ENCODE results near the gene RPTN.
A peak's percentile ranks its signal among the peaks of the same experiment; 100 is the strongest.

Gene RPTN

DNA sequence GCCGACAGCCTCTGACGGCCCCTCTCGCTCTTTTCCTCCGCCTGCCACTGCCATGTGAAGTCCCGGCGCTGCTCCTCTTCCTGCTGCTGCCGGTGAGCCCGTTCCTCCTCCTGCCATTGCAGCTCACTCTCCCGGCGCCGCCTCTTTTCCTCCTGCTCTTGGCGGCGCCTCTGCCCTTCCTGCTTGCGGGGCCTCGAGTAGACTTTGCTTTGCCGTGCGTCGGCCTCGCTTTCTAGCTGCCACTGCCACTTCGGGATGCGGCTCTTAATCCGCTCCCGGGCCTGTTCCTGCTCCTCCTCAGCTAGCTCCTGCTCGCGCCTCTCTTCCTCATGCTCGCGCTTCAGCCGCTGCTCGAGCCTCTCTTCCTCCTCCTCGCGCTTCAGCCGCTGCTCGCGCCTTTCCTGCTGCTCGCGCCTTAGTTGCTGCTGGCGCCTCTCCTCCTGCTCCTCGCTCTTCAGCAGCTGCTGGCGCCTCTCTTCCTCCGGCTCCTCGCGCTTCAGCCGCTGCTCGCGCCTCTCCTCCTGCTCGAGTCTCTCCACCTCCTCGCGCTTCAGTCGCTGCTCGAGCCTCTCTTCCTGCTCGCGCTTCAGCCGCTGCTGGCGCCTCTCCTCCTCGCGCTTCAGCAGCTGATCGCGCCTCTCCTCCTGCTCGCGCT, 48.0 kb downstream of the RPTN start:
- DNase-seq (ENCODE audit: low read depth), result peak; percentile 56

DNA sequence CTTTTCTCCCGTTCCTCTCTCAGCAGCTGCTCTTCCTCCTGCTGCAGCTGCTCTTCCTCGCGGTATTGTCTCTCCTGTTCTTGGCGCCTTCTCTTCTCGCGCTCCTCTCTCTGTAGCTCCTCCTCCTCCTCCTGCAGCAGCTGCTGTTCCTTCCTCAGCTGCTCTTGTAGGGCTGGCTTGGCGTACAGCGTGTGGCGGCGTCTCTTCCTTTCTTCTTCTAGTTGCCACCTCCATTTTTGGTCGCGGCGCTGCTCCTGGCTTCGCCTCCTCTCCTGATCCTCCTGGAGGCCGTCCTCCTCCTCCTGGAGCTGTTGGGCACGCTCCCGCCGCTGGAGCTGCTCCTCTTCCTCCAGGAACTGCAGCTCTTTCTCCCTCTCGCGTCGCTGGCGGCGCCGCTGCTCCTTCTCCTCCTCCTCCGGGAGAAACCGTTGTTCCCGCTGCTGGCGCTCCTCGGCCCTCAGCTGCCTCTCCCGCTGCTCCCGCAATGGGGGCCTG, 48.6 kb downstream of the RPTN start:
- DNase-seq (ENCODE audit: low read depth), result peak; percentile 67

DNA sequence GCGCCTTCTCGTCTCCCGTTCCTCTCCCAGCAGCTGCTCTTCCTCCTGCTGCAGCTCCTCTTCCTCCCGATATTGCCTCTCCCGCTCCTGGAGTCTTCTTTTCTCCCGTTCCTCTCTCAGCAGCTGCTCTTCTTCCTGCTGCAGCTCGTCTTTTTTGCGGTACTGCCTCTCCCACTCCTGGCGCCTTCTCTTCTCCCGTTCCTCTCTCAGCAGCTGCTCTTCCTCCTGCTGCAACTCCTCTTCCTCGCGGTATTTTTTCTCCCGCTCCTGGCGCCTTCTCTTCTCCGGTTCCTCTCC, 49.1 kb downstream of the RPTN start:
- DNase-seq (ENCODE audit: low read depth), result peak; percentile 14

DNA sequence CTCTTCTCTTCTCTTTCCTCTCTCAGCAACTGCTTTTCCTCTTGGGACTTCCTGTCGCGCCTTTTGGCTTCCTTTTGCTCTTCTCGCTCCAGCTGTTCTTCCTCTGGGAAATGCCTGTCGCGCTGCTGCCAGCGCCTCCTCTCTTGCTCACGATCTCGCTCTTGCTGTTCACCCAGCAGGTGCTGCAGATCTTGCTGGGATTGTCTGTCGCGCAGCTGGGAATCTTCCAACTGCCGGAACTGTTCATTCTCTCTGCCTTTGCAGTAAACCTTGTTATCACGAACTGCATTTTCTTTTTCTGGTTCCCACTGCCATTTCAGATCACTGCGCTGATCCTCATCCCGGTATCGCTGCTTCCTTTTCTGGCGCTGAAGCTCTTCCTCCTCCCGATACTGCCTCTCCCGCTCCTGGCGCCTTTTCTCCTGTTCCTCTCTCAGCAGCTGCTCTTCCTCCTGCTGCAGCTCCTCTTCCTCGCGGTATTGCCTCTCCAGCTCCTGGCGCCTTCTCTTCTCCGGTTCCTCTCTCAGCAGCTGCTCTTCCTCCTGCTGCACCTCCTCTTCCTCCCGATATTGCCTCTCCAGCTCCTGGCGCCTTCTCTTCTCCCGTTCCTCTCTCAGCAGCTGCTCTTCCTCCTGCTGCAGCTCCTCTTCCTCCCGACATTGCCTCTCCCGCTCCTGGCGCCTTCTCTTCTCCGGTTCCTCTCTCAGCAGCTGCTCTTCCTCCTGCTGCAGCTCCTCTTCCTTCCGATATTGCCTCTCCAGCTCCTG, 49.6 kb downstream of the RPTN start:
- DNase-seq (ENCODE audit: low read depth), result peak; percentile 4

DNA sequence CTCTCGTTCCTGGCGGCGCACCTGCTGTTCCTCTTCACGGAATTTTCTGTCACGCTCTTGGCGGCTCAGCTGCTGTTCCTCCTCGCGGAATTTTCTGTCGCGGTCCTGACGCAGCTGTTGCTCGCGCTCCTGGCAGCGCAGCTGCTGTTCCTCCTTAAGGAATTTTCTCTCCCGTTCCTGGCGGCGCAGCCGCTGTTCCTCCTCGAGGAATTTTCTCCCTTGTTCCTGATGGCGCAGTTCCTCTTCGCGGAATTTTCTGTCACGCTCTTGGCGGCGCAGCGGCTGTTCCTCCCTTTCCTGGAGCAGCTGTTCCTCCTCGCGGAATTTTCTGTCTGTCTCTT, 50.2 kb downstream of the RPTN start:
- DNase-seq (ENCODE audit: low read depth), result peak; percentile 2

DNA sequence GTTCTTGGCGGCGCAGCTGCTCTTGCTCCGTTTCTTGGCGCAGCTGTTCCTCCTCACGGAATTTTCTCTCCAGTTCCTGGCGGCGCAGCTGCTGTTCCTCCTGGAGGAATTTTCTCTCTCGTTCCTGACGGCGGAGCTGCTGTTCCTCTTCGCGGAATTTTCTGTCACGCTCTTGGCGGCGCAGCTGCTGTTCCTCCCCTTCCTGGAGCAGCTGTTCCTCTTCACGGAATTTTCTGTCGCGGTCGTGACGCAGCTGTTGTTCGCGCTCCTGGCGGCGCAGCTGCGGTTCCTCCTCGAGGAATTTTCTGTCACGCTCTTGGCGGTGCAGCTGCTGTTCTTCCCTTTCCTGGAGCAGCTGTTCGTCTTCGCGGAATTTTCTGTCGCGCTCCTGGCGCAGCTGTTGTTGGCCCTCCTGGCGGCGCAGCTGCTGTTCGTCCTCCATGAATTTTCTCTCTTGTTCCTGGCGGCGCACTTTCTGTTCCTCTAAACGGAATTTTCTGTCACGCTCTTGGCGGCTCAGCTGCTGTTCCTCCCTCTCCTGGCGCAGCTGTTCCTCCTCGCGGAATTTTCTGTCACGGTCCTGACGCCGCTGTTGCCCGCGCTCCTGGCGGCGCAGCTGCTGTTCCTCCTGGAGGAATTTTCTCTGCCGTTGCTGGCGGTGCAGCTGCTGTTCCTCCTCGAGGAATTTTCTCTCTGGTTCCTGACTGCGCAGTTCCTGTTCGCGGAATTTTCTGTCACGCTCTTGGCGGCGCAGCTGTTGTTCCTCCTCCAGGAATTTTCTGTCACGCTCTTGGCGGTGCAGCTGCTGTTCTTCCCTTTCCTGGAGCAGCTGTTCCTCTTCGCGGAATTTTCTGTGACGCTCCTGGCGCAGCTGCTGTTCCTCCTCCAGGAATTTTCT, 50.8 kb downstream of the RPTN start:
- peak; percentile 13 for DNase-seq (ENCODE audit: low read depth)

DNA sequence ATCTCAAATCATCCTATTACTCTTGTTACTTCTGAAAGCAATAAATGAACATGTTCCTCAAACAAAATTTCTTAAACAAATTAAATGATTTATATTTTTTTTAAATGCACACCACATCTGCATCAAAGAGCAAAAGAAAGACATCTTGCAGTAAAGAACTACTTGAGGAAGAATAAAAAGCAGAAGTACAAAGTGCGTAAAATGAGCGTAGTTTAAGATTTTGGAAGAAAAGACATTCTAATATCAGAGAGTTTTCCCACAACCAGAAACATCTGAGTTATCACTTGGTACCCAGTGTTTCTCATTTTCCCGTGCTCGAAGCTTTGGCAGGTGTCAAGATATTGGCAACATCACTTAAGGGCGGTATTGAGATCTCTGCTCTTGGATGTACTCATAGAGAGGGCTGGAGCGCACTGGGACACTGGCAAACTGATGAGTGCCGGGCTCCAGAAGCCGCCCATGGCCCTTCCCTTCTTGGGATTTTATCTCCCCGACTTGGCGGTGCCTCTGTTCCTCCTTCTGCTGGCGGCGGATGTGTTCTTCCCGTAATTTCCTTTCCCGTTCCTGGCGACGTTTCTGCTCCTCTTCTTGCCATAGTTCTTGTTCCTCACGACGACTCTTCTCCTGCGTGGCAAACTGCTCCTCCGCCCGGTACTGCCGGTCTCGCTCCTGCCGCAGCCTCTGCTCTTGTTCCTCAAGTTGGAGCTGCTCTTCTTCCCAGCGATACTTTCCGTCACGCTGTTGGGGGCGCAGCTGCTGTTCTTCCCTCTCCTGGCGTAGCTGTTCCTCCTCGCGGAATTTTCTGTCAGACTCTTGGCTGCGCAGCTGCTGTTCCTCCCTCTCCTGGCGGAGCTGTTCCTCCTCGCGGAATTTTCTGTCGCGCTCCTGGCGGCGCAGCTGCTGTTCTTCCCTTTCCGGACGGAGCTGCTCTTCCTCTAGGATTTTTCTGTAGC, 51.7 kb downstream of the RPTN start:
- peak; percentile 15 for DNase-seq (ENCODE audit: low read depth)

DNA sequence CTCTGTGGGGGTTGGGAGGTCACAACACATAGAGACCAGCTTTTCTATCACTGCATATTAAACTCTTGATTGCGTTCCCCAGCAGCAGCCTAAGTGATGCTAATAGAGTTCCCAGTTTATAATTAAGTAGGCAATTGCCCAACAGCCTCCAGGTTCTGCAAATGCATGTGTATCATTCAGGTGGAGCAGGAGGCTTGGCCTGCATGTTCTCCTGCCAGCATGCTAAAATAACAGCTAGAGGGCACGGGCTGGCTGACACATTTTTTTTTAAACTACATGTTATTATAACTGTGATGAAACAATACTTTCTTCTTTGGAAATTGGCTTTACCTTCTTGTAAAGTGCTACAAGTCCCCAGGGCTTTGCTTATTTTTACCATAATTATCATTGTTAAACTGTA, 54.2 kb downstream of the RPTN start:
- no peak for DNase-seq (ENCODE audit: low read depth)
